ENCODE results near the gene ADCY9.
"Not testable (repeated sequence)": the region's sequence is repeated elsewhere in the genome, so short reads cannot be mapped to it uniquely, and the experiment has no call there.

The ADCY9 gene

GRCh38 chr16:4116325-4117249 lies at the start of gene ADCY9:
Gene ADCY9, minus strand, starts transcription at chr16:4116442. Its CDS starts 1,000 bp downstream, at chr16:4115442.
- peak; percentile 81 for DNase-seq (ENCODE audit: low spot score)

- no peak for DNase-seq (ENCODE audit: low spot score)
Observed at GRCh38 chr16:4160658-4161430, 44.6 kb upstream of the ADCY9 start.

- no peak for DNase-seq (ENCODE audit: low spot score)
Observed at GRCh38 chr16:4159726-4160125, 43.5 kb upstream of the ADCY9 start.

GRCh38 chr16:4158143-4159093 lies 42.2 kb upstream of the ADCY9 start:
- no peak for DNase-seq (ENCODE audit: low spot score)

- DNase-seq (ENCODE audit: low spot score) = no peak
Observed at GRCh38 chr16:4157376-4157825, 41.2 kb upstream of the ADCY9 start.

GRCh38 chr16:4156503-4156902 lies 40.3 kb upstream of the ADCY9 start:
- DNase-seq (ENCODE audit: low spot score) = not testable (repeated sequence)

- not testable (repeated sequence) for DNase-seq (ENCODE audit: low spot score)
Observed at GRCh38 chr16:4153364-4153763, 37.1 kb upstream of the ADCY9 start.

- DNase-seq (ENCODE audit: low spot score) = no peak
Observed at GRCh38 chr16:4152267-4152666, 36.0 kb upstream of the ADCY9 start.

GRCh38 chr16:4147236-4147635 lies 31.0 kb upstream of the ADCY9 start:
- DNase-seq (ENCODE audit: low spot score) = no peak

GRCh38 chr16:4142268-4142667 lies 26.0 kb upstream of the ADCY9 start:
- peak; percentile 18 for DNase-seq (ENCODE audit: low spot score)

- no peak for DNase-seq (ENCODE audit: low spot score)
Observed at GRCh38 chr16:4141604-4142003, 25.4 kb upstream of the ADCY9 start.

GRCh38 chr16:4140652-4141051 lies 24.4 kb upstream of the ADCY9 start:
- DNase-seq (ENCODE audit: low spot score) = no peak

- DNase-seq (ENCODE audit: low spot score) = no peak
Observed at GRCh38 chr16:4139968-4140367, 23.7 kb upstream of the ADCY9 start.

GRCh38 chr16:4138713-4139112 lies 22.5 kb upstream of the ADCY9 start:
- DNase-seq (ENCODE audit: low spot score) = no peak

- DNase-seq (ENCODE audit: low spot score) = no peak
Observed at GRCh38 chr16:4137438-4137837, 21.2 kb upstream of the ADCY9 start.

GRCh38 chr16:4136229-4136813 lies 20.1 kb upstream of the ADCY9 start:
- no peak for DNase-seq (ENCODE audit: low spot score)

- DNase-seq (ENCODE audit: low spot score) = no peak
Observed at GRCh38 chr16:4135537-4135936, 19.3 kb upstream of the ADCY9 start.

- DNase-seq (ENCODE audit: low spot score) = no peak
Observed at GRCh38 chr16:4133897-4134372, 17.7 kb upstream of the ADCY9 start.

GRCh38 chr16:4131621-4132020 lies 15.4 kb upstream of the ADCY9 start:
- no peak for DNase-seq (ENCODE audit: low spot score)

GRCh38 chr16:4124535-4125294 lies 8.5 kb upstream of the ADCY9 start:
- DNase-seq (ENCODE audit: low spot score) = no peak

Data from Ammon's horn (tissue), 1 donor.